ENCODE results near the gene CD163. TPM values are rescaled to one million over a fixed set of nuclear protein-coding genes. Genes with fewer than 3 reads are reported as not detected.

Gene CD163
- total and polyA plus RNA-seq, 10 donors = 55.4 to 1,037 (median 391) TPM

DNA sequence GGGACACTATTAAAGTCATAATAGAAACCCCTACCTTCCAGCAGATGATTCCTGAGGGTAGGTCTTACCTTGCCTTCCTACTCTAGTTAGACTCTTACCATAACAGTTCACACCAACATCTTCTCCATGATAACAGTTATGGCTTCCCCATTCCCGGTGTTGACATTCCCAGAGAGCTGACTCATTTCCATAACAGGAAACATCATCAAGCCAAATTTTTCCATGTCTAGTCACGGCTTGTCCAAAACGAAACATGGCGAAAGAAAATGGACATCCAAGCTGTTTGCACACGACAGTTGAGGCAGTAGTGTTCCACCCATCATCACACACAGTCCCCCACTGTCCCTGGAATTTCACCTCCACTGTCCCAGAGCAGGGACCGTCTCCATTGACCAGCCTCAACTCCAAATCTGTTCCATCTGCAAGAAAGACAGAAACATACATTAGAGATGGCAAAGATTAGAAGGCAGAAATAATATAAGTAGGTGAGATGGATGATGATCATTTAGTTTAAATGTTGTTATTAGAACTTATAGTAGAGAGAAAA, 70.2 kb downstream of the CD163 start:
- no peak overlapping the region for H3K4me3 ChIP-seq
- no peaks in the 10 kb centered on the region for H3K36me3 ChIP-seq
- H3K4me1 ChIP-seq = no peaks in the 10 kb centered on the region
- WGBS, 5 donors = 77 to 89% (median 83%) methylated on average over 6 of the region's 6 CpGs
- TF ChIP-seq POLR2A (IDR thresholded peaks at IDR 0.05) = no peak
- TF ChIP-seq, protein P1, sequence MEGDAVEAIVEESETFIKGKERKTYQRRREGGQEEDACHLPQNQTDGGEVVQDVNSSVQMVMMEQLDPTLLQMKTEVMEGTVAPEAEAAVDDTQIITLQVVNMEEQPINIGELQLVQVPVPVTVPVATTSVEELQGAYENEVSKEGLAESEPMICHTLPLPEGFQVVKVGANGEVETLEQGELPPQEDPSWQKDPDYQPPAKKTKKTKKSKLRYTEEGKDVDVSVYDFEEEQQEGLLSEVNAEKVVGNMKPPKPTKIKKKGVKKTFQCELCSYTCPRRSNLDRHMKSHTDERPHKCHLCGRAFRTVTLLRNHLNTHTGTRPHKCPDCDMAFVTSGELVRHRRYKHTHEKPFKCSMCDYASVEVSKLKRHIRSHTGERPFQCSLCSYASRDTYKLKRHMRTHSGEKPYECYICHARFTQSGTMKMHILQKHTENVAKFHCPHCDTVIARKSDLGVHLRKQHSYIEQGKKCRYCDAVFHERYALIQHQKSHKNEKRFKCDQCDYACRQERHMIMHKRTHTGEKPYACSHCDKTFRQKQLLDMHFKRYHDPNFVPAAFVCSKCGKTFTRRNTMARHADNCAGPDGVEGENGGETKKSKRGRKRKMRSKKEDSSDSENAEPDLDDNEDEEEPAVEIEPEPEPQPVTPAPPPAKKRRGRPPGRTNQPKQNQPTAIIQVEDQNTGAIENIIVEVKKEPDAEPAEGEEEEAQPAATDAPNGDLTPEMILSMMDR (IDR thresholded peaks at IDR 0.05 in 8 of 11, conservative IDR thresholded peaks at IDR 0.05 in 3 of 11) = no peak
- no peak for TF ChIP-seq POLR2AphosphoS5 (IDR thresholded peaks at IDR 0.05)
- no peak overlapping the region for H3K27ac ChIP-seq
- DNase-seq = no peak
- H3K27me3 ChIP-seq (replicated peaks in 1 of 7) = peaks cover 0 to 13% (median 0%) of the 10 kb centered on the region in 7 donors
- no peaks in the 10 kb centered on the region for H3K9me3 ChIP-seq
- intact Hi-C loops (cut with DNase I; ENCODE audit: low total_unique reads) = no loop called here

DNA sequence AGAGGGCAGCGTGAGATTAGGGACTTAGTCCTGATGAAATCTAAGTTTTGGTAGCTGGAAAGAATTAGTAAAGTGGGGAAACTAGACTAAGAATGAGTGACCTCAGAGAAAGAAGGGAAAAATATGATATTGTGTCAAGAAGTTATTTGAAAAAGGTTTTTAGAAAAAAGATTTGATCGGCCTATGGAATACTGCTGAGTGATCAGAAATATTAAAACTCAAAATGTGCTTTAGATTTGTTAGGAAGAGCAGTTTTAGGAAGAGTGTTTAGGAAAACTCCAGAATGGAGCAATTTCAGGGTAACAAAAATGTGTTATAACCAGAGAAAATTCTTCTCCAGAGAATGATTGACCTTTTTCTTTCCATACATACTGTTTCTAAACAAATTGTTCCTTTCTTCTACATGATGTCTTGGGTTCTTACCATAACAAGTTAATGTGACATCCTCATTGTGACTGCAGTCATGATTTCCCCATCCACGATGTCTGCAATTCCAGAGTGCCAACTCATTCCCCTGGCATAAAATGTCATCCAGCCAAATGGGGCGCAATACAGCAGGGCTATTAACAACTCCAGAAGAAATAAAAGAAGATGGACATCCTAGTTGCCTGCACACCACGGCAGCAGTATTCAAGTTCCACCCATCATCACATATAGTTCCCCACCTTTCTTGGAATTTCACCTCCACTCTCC, 71.4 kb downstream of the CD163 start:
- DNase-seq = no peak
- Histone ChIP-seq H3K4me3 (no peak overlapping the region), H3K36me3 (no peaks in the 10 kb centered on the region), H3K9me3 (peaks cover 0 to 3% (median 0%) of the 10 kb centered on the region in 8 donors), H3K4me1 (no peaks in the 10 kb centered on the region), H3K27me3 (replicated peaks in 1 of 7) (peaks cover 0 to 13% (median 0%) of the 10 kb centered on the region in 7 donors), H3K27ac (no peak overlapping the region)
- 78 to 91% (median 88%) methylated on average over 5 of the region's 5 CpGs for WGBS, 5 donors
- intact Hi-C loops (cut with DNase I; ENCODE audit: low total_unique reads) = no loop called here
- TF ChIP-seq POLR2A (IDR thresholded peaks at IDR 0.05) = no peak

Other genes with a start within 250 kb of the CD163 start
- gene ACSM4, start 199.7 kb downstream of the CD163 start, total RNA-seq = not detected
- gene ACSM4, start 199.7 kb downstream of the CD163 start, polyA plus RNA-seq = not detected
- 100 to 1,000 TPM in 4 of 7 donors, 10 to 100 TPM in 3; 61.2 to 192 (median 103) TPM for gene CD163L1, start 59.6 kb downstream of the CD163 start, total RNA-seq
- 10 to 100 TPM; 11.7 to 25.3 (median 14.5) TPM for gene CD163L1, start 59.6 kb downstream of the CD163 start, polyA plus RNA-seq
- not detected for gene APOBEC1, start 162.1 kb upstream of the CD163 start, total RNA-seq
- not detected for gene APOBEC1, start 162.1 kb upstream of the CD163 start, polyA plus RNA-seq
- gene GDF3, start 192.0 kb upstream of the CD163 start, total RNA-seq = 1 to 10 TPM in 3 of 7 donors, under 1 TPM in 3, not detected in 1; 0.57 to 1.7 (median 0.97) TPM
- under 1 TPM; 0.10 to 0.42 (median 0.22) TPM for gene GDF3, start 192.0 kb upstream of the CD163 start, polyA plus RNA-seq
- not detected for gene DPPA3, start 207.7 kb upstream of the CD163 start, total RNA-seq
- not detected for gene DPPA3, start 207.7 kb upstream of the CD163 start, polyA plus RNA-seq
- gene CLEC4C, start 243.6 kb upstream of the CD163 start, total RNA-seq = 1 to 10 TPM in 5 of 7 donors, not detected in 2; 1.0 to 4.3 (median 1.3) TPM
- gene CLEC4C, start 243.6 kb upstream of the CD163 start, polyA plus RNA-seq = under 1 TPM in 1 of 3 donors, not detected in 2; 0.26 TPM

Data from spleen (tissue), 11 donors.